WTC11 (cell line): Measurements from ENCODE around the gene RANBP3L.

Source experiments
- ETV6 ChIP-seq: sonication (generic); formaldehyde crosslinking; IDR thresholded peaks from 2 replicates; pipeline ENCODE4 v1.8.1; 2022; ENCODE audit warnings: mild to moderate bottlenecking, missing genetic modification reagents
- NR3C1 ChIP-seq: sonication (generic); formaldehyde crosslinking; conservative IDR thresholded peaks from 2 replicates; pipeline ENCODE4 v1.8.1; 2023; ENCODE audit warnings: low read depth, mild to moderate bottlenecking, missing genetic modification reagents
- SMAD4 ChIP-seq: sonication (generic); formaldehyde crosslinking; IDR thresholded peaks from 2 replicates; pipeline ENCODE4 v1.8.0; 2022; ENCODE audit warnings: mild to moderate bottlenecking, missing genetic modification reagents
- SP1 ChIP-seq: sonication (generic); formaldehyde crosslinking; conservative IDR thresholded peaks from 2 replicates; pipeline ENCODE4 v1.8.1; 2022; ENCODE audit warnings: missing genetic modification reagents
- TEAD4 ChIP-seq: sonication (generic); formaldehyde crosslinking; IDR thresholded peaks from 2 replicates; pipeline ENCODE4 v1.8.0; 2022; ENCODE audit warnings: mild to moderate bottlenecking, missing genetic modification reagents
- ZNF121 ChIP-seq: sonication (generic); formaldehyde crosslinking; IDR thresholded peaks from 2 replicates; pipeline ENCODE4 v1.8.0; 2023; ENCODE audit warnings: missing genetic modification reagents
- TF ChIP-seq, protein P1 (sequence below): fragments of 200-600 bp; IDR thresholded peaks from 2 replicates; pipeline ENCODE4 v1.8.0; 2022; ENCODE audit warnings: antibody characterized with exemption
- TF ChIP-seq, protein P2 (sequence below): sonication (generic); formaldehyde crosslinking; IDR thresholded peaks from 2 replicates; pipeline ENCODE4 v1.8.0; 2022; ENCODE audit warnings: mild to moderate bottlenecking, missing genetic modification reagents

DNA sequence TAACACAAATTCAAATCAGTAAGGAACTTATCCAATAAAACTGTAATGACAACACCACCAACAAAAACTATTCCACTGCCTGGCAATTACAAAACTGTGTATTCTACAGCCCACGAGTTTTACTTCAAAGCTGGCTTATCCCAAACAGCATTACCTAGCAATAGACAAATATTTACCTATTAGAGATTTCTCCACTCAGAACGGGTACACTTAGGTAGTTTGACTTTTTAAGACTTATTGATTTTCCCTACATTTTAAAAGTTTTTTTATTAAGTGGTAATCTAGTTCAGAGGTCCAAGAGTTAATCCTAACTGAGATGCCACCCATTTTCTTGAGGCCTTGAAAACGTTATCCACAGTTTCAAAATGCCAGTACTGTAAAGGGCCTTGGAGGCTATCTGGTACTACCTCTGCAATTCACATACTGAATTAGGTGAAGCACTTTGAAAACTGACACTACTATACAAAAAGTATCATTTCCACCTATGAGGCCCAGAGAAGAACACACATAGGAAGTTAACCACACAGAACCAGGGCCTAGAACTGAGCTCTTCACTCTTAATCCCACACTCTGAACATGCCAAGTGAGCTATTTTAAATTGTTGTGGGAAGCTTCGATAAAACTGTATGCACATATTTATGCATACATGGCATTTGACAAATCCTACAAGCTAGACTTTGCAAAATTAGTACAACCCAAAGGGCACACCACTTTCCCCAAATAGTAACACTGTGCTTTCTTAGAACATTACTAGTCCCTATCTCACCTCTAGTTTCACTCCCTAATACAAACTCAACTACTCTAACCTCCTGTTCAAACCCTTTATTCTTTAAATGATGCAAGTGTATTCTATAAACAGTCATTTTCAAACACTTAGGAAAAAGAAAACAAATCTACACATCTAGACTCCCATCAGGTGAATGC, 62.1 kb downstream of the RANBP3L start:
- TF ChIP-seq, protein P1, sequence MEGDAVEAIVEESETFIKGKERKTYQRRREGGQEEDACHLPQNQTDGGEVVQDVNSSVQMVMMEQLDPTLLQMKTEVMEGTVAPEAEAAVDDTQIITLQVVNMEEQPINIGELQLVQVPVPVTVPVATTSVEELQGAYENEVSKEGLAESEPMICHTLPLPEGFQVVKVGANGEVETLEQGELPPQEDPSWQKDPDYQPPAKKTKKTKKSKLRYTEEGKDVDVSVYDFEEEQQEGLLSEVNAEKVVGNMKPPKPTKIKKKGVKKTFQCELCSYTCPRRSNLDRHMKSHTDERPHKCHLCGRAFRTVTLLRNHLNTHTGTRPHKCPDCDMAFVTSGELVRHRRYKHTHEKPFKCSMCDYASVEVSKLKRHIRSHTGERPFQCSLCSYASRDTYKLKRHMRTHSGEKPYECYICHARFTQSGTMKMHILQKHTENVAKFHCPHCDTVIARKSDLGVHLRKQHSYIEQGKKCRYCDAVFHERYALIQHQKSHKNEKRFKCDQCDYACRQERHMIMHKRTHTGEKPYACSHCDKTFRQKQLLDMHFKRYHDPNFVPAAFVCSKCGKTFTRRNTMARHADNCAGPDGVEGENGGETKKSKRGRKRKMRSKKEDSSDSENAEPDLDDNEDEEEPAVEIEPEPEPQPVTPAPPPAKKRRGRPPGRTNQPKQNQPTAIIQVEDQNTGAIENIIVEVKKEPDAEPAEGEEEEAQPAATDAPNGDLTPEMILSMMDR, result no peak
- no peak for TF ChIP-seq ZNF121 (CRISPR knock-in tag)
- TF ChIP-seq, protein P2, sequence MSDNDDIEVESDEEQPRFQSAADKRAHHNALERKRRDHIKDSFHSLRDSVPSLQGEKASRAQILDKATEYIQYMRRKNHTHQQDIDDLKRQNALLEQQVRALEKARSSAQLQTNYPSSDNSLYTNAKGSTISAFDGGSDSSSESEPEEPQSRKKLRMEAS (CRISPR knock-in tag), result no peak
- no peak for TF ChIP-seq ETV6 (CRISPR knock-in tag)
- no peak for TF ChIP-seq NR3C1 (CRISPR knock-in tag)
- TF ChIP-seq SMAD4 (CRISPR knock-in tag), result no peak
- TF ChIP-seq TEAD4 (CRISPR knock-in tag), result no peak
- no peak for TF ChIP-seq SP1 (CRISPR knock-in tag)
